ENCODE measurements around the gene RUFY1. TPM values are rescaled to one million over a fixed set of nuclear protein-coding genes. Genes with fewer than 3 reads are reported as not detected.
A peak's percentile ranks its signal among the peaks of the same experiment; 100 is the strongest.

Gene RUFY1
- total and polyA plus RNA-seq, 10 of the 15 experiments (the other 5 are each of a cell fraction or from before 2014, with no cell fraction given) = 5.7 to 36.3 (median 24.5) TPM

DNA sequence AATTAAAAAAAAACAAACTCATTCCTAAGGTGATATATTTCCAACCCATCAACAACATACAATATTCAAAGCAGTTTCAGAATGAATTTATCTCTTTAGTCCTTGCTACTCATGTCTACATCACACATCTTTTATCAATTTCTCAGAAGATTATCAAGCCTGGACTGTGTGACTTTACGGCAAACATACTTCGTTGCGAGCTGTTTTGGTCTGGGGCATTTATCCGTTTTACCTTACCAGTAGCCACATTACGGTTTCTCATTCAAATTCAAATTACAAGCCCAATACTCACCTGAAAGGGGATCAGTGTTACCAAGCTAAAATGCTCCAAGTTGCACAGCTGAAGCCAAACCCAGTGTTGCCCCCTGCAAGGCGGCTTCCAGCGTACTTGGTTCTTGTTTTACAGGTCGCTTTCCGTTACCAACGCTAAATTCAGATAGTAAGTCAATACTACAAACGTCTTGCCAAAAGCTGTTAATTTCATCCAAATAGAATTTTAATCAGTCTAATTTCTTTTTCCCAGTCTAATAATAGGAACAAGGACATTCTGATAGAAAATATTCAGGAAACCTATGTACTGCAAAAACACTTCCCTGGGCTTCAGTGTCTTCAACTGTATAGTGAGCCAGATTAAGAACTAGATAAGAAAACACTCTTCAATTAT, 71.3 kb downstream of the RUFY1 start:
- DNase-seq (ENCODE audit: low read depth, low spot score) = no peak
- Histone ChIP-seq H4K20me1 (ENCODE audit: control insufficient read depth, insufficient read depth) (peaks cover 14% of the 10 kb centered on the region), H3K9ac (ENCODE audit: control insufficient read depth, insufficient read depth, low read length) (peak overlapping the region; percentile 42), H3K4me3 (peak overlapping the region; percentile 81), H2AFZ (ENCODE audit: control insufficient read depth, low read depth, low read length) (no peak overlapping the region), H3K4me1 (ENCODE audit: control insufficient read depth, insufficient read depth, low read length) (peaks cover 7% of the 10 kb centered on the region), H3K36me3 (ENCODE audit: control insufficient read depth in 2 of 2, insufficient read depth in 2 of 2, low read length in 1 of 2) (peaks cover 8 to 27% of the 10 kb centered on the region in 2 experiments), H3K79me2 (ENCODE audit: control insufficient read depth, insufficient read depth, low read length) (peaks cover 70% of the 10 kb centered on the region), H3K4me2 (ENCODE audit: control insufficient read depth, insufficient read depth) (peak overlapping the region; percentile 84), H3K27me3 (replicated peaks in 1 of 2; ENCODE audit: control insufficient read depth in 2 of 2, insufficient read depth in 2 of 2, low read length in 1 of 2) (no peaks in the 10 kb centered on the region), H3K9me3 (replicated peaks; ENCODE audit: control insufficient read depth, insufficient read depth, low read length) (no peaks in the 10 kb centered on the region), H3K27ac (ENCODE audit: control insufficient read depth, insufficient read depth) (peak overlapping the region; percentile 28; the same call in 1 of the 2 replicates)
- in situ Hi-C loops (cut with MboI) = no loop called here
- no peak for ATAC-seq
- ChIA-PET SMC1A (ENCODE audit: uncharacterized antibody, unreplicated experiment) (interaction anchor here (0.8 to 1.0 kb wide), 2 partner anchors 9 to 14 kb away, joined by 3 read pairs; no protein-coding TSS in a partner anchor), RAD21 (ENCODE audit: unreplicated experiment) (no interaction called here), CTCF (interaction anchor here (1.1 to 1.5 kb wide), 4 partner anchors 9 to 141 kb away, joined by 3 to 4 read pairs (median 4); no protein-coding TSS in a partner anchor), POLR2A (interaction anchor here (1.4 to 2.3 kb wide), 2 partner anchors 8 to 199 kb away, joined by 3 to 16 read pairs; partner anchors contain the start of gene SQSTM1)
- WGBS (ENCODE audit: insufficient coverage, insufficient replicate concordance, low lambda C conversion rate, missing lambda C conversion rate) = 3% methylated on average over 11 of the region's 11 CpGs
- intact Hi-C loops (cut with micrococcal nuclease; ENCODE audit: unreplicated experiment) = loop anchor here (2.0 to 5.0 kb wide), 2 partner anchors 64 to 77 kb away; partner anchors contain the start of gene CANX
- no TSS peak for BruUV-seq (replicated peaks)
- no peak for FAIRE-seq
- TF ChIP-seq, protein P1, sequence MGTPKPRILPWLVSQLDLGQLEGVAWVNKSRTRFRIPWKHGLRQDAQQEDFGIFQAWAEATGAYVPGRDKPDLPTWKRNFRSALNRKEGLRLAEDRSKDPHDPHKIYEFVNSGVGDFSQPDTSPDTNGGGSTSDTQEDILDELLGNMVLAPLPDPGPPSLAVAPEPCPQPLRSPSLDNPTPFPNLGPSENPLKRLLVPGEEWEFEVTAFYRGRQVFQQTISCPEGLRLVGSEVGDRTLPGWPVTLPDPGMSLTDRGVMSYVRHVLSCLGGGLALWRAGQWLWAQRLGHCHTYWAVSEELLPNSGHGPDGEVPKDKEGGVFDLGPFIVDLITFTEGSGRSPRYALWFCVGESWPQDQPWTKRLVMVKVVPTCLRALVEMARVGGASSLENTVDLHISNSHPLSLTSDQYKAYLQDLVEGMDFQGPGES (IDR thresholded peaks at IDR 0.05) = no peak
- TF ChIP-seq BCL11A (IDR thresholded peaks at IDR 0.05; ENCODE audit: low read depth, low read length) = no peak
- TF ChIP-seq SUZ12 (IDR thresholded peaks at IDR 0.05; ENCODE audit: unreplicated experiment) = no peak
- TF ChIP-seq, protein P2, sequence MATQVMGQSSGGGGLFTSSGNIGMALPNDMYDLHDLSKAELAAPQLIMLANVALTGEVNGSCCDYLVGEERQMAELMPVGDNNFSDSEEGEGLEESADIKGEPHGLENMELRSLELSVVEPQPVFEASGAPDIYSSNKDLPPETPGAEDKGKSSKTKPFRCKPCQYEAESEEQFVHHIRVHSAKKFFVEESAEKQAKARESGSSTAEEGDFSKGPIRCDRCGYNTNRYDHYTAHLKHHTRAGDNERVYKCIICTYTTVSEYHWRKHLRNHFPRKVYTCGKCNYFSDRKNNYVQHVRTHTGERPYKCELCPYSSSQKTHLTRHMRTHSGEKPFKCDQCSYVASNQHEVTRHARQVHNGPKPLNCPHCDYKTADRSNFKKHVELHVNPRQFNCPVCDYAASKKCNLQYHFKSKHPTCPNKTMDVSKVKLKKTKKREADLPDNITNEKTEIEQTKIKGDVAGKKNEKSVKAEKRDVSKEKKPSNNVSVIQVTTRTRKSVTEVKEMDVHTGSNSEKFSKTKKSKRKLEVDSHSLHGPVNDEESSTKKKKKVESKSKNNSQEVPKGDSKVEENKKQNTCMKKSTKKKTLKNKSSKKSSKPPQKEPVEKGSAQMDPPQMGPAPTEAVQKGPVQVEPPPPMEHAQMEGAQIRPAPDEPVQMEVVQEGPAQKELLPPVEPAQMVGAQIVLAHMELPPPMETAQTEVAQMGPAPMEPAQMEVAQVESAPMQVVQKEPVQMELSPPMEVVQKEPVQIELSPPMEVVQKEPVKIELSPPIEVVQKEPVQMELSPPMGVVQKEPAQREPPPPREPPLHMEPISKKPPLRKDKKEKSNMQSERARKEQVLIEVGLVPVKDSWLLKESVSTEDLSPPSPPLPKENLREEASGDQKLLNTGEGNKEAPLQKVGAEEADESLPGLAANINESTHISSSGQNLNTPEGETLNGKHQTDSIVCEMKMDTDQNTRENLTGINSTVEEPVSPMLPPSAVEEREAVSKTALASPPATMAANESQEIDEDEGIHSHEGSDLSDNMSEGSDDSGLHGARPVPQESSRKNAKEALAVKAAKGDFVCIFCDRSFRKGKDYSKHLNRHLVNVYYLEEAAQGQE (IDR thresholded peaks at IDR 0.05; ENCODE audit: low read depth, low read length) = no peak
- TF ChIP-seq NFXL1 (IDR thresholded peaks at IDR 0.05; ENCODE audit: borderline replicate concordance) = no peak
- no peak for TF ChIP-seq NFYA (IDR thresholded peaks at IDR 0.05; ENCODE audit: borderline replicate concordance, low read depth, low read length)
- no peak for TF ChIP-seq SIN3A (IDR thresholded peaks at IDR 0.05; ENCODE audit: low read depth, low read length)
- TF ChIP-seq POLR2A (IDR thresholded peaks at IDR 0.05; ENCODE audit: low read depth, low read length) = peak; percentile 33; the same call in 1 of the 2 replicates
- TF ChIP-seq ZNF274 (IDR thresholded peaks at IDR 0.05; ENCODE audit: insufficient read depth, insufficient read length) = no peak
- TF ChIP-seq POLR2AphosphoS5 (IDR thresholded peaks at IDR 0.05; ENCODE audit: low read length) = peak; percentile 58
- 0 out of 2 replicates have a peak, but pooled peaks have one; percentile 19 for TF ChIP-seq LARP7 (IDR thresholded peaks at IDR 0.05)
- TF ChIP-seq CHD1 (IDR thresholded peaks at IDR 0.05; ENCODE audit: low read depth, low read length) = no peak
- TF ChIP-seq, protein P3, sequence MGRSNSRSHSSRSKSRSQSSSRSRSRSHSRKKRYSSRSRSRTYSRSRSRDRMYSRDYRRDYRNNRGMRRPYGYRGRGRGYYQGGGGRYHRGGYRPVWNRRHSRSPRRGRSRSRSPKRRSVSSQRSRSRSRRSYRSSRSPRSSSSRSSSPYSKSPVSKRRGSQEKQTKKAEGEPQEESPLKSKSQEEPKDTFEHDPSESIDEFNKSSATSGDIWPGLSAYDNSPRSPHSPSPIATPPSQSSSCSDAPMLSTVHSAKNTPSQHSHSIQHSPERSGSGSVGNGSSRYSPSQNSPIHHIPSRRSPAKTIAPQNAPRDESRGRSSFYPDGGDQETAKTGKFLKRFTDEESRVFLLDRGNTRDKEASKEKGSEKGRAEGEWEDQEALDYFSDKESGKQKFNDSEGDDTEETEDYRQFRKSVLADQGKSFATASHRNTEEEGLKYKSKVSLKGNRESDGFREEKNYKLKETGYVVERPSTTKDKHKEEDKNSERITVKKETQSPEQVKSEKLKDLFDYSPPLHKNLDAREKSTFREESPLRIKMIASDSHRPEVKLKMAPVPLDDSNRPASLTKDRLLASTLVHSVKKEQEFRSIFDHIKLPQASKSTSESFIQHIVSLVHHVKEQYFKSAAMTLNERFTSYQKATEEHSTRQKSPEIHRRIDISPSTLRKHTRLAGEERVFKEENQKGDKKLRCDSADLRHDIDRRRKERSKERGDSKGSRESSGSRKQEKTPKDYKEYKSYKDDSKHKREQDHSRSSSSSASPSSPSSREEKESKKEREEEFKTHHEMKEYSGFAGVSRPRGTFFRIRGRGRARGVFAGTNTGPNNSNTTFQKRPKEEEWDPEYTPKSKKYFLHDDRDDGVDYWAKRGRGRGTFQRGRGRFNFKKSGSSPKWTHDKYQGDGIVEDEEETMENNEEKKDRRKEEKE (IDR thresholded peaks at IDR 0.05) = no peak

All from GM12878 (cell line).